Naive thymus-derived CD4-positive, alpha-beta T cell (primary cell): ENCODE measurements around the gene ZIC2. TPM values are rescaled to one million over a fixed set of nuclear protein-coding genes. Genes with fewer than 3 reads are reported as not detected.

Source experiments
- ATAC-seq: fragments of 150-1000 bp; cut with Tn5 transposase; 2 replicates; pipeline ENCODE4 v1.10.0; 2021; ENCODE audit warnings: mild to moderate bottlenecking, moderate library complexity
- CTCF ChIA-PET: fragments of 350-600 bp; sonication (Branson Sonifier 250); formaldehyde crosslinking; loops from one replicate; lab custom pipeline; 2021; ENCODE audit warnings: antibody characterized with exemption; lab: Charles Lee
- POLR2A ChIA-PET: fragments of 350-600 bp; sonication (Branson Sonifier 250); formaldehyde crosslinking; loops from one replicate; lab custom pipeline; 2021; ENCODE audit warnings: antibody characterized with exemption, inconsistent platforms; lab: Charles Lee
- DNase-seq, 9 donors: peaks; one replicate each; pipeline versions ENCODE4 v3.0.0 to v3.0.0-alpha.2; 2020 to 2022; ENCODE audit warnings: mixed read lengths in 1 of 9
- H3K27ac ChIP-seq: one replicate; pipeline ENCODE4 v1.7.0; 2013; ENCODE audit warnings: mild to moderate bottlenecking, low read depth, low read length, moderate library complexity
- H3K27me3 ChIP-seq, 2 donors: one replicate each; pipeline ENCODE4 v1.7.0; 2013; ENCODE audit warnings: low read length in 2 of 2, mild to moderate bottlenecking in 2 of 2, moderate library complexity in 2 of 2; ENCODE audit not compliant: control insufficient read depth in 2 of 2, insufficient read depth in 2 of 2
- H3K36me3 ChIP-seq, 3 experiments: 1 replicate in 2 of 3; 2 replicates in 1 of 3; pipeline ENCODE4 v1.7.0; 2013; ENCODE audit warnings: low read length in 3 of 3, mild to moderate bottlenecking in 3 of 3, moderate library complexity in 1 of 3; ENCODE audit not compliant: insufficient read depth in 3 of 3, control insufficient read depth in 2 of 3
- H3K4me1 ChIP-seq, 2 donors: one replicate each; pipeline ENCODE4 v1.7.0; 2013; ENCODE audit warnings: low read length in 2 of 2, mild to moderate bottlenecking in 2 of 2, moderate library complexity in 1 of 2; ENCODE audit not compliant: control insufficient read depth in 2 of 2, insufficient read depth in 2 of 2
- H3K4me3 ChIP-seq: 2 replicates; pipeline ENCODE4 v1.7.0; 2013; ENCODE audit warnings: mild to moderate bottlenecking, low read length
- H3K9me3 ChIP-seq, 3 experiments: 1 replicate in 2 of 3; 2 replicates in 1 of 3; pipeline ENCODE4 v1.7.0; 2013; ENCODE audit warnings: low read length in 3 of 3; ENCODE audit not compliant: control insufficient read depth in 2 of 3
- H3K27ac Mint-ChIP-seq, 9 donors: one replicate each; pipeline ENCODE4 v1.8.0; 2020 to 2022; ENCODE audit warnings: mixed read lengths in 9 of 9, mild to moderate bottlenecking in 8 of 9, moderate library complexity in 5 of 9, inconsistent platforms in 2 of 9
- H3K27me3 Mint-ChIP-seq, 5 donors: one replicate each; pipeline ENCODE4 v1.8.0; 2021 to 2022; ENCODE audit warnings: mixed read lengths in 5 of 5, mild to moderate bottlenecking in 1 of 5
- H3K36me3 Mint-ChIP-seq, 5 donors: one replicate each; pipeline ENCODE4 v1.8.0; 2020 to 2022; ENCODE audit warnings: mixed read lengths in 5 of 5, mild to moderate bottlenecking in 3 of 5, inconsistent platforms in 1 of 5
- H3K4me1 Mint-ChIP-seq, 7 donors: one replicate each; pipeline ENCODE4 v1.8.0; 2020 to 2022; ENCODE audit warnings: mixed read lengths in 7 of 7, mild to moderate bottlenecking in 3 of 7, inconsistent platforms in 1 of 7
- H3K4me3 Mint-ChIP-seq, 10 donors: one replicate each; pipeline ENCODE4 v1.8.0; 2020 to 2022; ENCODE audit warnings: mild to moderate bottlenecking in 10 of 10, mixed read lengths in 10 of 10, moderate library complexity in 6 of 10, inconsistent platforms in 2 of 10
- H3K9me3 Mint-ChIP-seq, 11 donors: one replicate each; pipeline ENCODE4 v1.8.0; 2020 to 2022; ENCODE audit warnings: mixed read lengths in 11 of 11, mild to moderate bottlenecking in 4 of 11, inconsistent platforms in 1 of 11, moderate library complexity in 1 of 11
- intact Hi-C, 2 donors: fragments of 100-400 bp; cut with micrococcal nuclease; formaldehyde crosslinking; loops; one replicate each; pipeline ENCODE4 v1.15.1; 2023
- polyA plus RNA-seq, 2 donors: library from polyadenylated mRNA; unstranded; fragments of 300-500 nt; fragmentation: Illumina TruSeq; gene quantifications; one replicate each; pipeline ENCODE4 v1.2.3, GENCODE V29; 2021
- total RNA-seq, 6 experiments: library from RNA in 5 of 6; stranded (reverse) in 5 of 6; gene quantifications; 1 replicate in 5 of 6; 2 replicates in 1 of 6; pipeline ENCODE4 v1.2.3 and lab custom pipeline; 2021 to 2026

Gene ZIC2
- total and polyA plus RNA-seq, 7 experiments from 2014 or later, result 0.51 TPM; not detected in 6

- no peak overlapping the region for H3K4me3 ChIP-seq
- peaks cover 0 to 58% (median 27%) of the 10 kb centered on the region in 11 donors for H3K9me3 Mint-ChIP-seq
- peak overlapping the region in 1 of 9 donors; percentile 60 for H3K27ac Mint-ChIP-seq
- intact Hi-C loops, result loop anchor here (1.0 to 5.0 kb wide), 3 partner anchors 11 to 484 kb away; no protein-coding TSS in a partner anchor
- POLR2A ChIA-PET, result interaction anchor here (1.1 to 1.8 kb wide), 4 partner anchors 11 to 15 kb away, joined by 3 to 8 read pairs (median 4); no protein-coding TSS in a partner anchor
- peak in 2 of 9 donors; percentile 22 to 32 for DNase-seq
- H3K4me3 Mint-ChIP-seq, result peak overlapping the region in 8 of 10 donors; percentile 23 to 68 (median 59)
- no peak overlapping the region for H3K27ac ChIP-seq
- H3K36me3 Mint-ChIP-seq, result peaks cover 0 to 25% (median 2%) of the 10 kb centered on the region in 5 donors
- peaks cover 49 to 69% (median 54%) of the 10 kb centered on the region in 5 donors for H3K27me3 Mint-ChIP-seq
- peaks cover 8 to 18% of the 10 kb centered on the region in 2 donors for H3K4me1 ChIP-seq
- H3K9me3 ChIP-seq, result peaks cover 0 to 41% (median 6%) of the 10 kb centered on the region in 3 experiments
- no peaks in the 10 kb centered on the region for H3K36me3 ChIP-seq
- peak; percentile 32 for ATAC-seq
- peaks cover 24 to 63% of the 10 kb centered on the region in 2 donors for H3K27me3 ChIP-seq
- CTCF ChIA-PET, result interaction anchor here (0.5 kb wide), 1 partner anchor 53 kb away, joined by 3 read pairs; no protein-coding TSS in a partner anchor
- H3K4me1 Mint-ChIP-seq, result peaks cover 0 to 39% (median 26%) of the 10 kb centered on the region in 7 donors
Measured at GRCh38 chr13:99980824-99981734, 505 bp upstream of the ZIC2 start.

GRCh38 chr13:99982036-99982730 is 599 bp downstream of the ZIC2 start:
- H3K4me1 ChIP-seq, result peaks cover 8 to 18% of the 10 kb centered on the region in 2 donors
- peak overlapping the region in 9 of 10 donors; percentile 29 to 79 (median 60) for H3K4me3 Mint-ChIP-seq
- H3K27ac Mint-ChIP-seq, result peak overlapping the region in 7 of 9 donors; percentile 61 to 96 (median 69)
- H3K4me1 Mint-ChIP-seq, result peaks cover 0 to 41% (median 28%) of the 10 kb centered on the region in 7 donors
- H3K27ac ChIP-seq, result no peak overlapping the region
- peaks cover 0 to 28% (median 3%) of the 10 kb centered on the region in 5 donors for H3K36me3 Mint-ChIP-seq
- peaks cover 29 to 65% of the 10 kb centered on the region in 2 donors for H3K27me3 ChIP-seq
- ATAC-seq (peak; percentile 48), DNase-seq (peak in 2 of 9 donors; percentile 29 to 50)
- H3K27me3 Mint-ChIP-seq, result peaks cover 49 to 69% (median 54%) of the 10 kb centered on the region in 5 donors
- peaks cover 0 to 58% (median 21%) of the 10 kb centered on the region in 11 donors for H3K9me3 Mint-ChIP-seq
- peak overlapping the region; percentile 15 for H3K4me3 ChIP-seq
- intact Hi-C loops, result loop anchor here (1.0 to 5.0 kb wide), 3 partner anchors 8 to 485 kb away; no protein-coding TSS in a partner anchor
- no peaks in the 10 kb centered on the region for H3K36me3 ChIP-seq
- H3K9me3 ChIP-seq, result peaks cover 0 to 32% (median 6%) of the 10 kb centered on the region in 3 experiments
- POLR2A ChIA-PET, result interaction anchor here (1.0 to 4.1 kb wide), 6 partner anchors 10 to 324 kb away, joined by 3 to 19 read pairs (median 4); no protein-coding TSS in a partner anchor
- CTCF ChIA-PET, result interaction anchor here (1.1 kb wide), 1 partner anchor 14 kb away, joined by 3 read pairs; no protein-coding TSS in a partner anchor

- Mint-ChIP-seq H3K36me3 (peaks cover 0 to 27% (median 3%) of the 10 kb centered on the region in 5 donors), H3K4me1 (peaks cover 0 to 39% (median 27%) of the 10 kb centered on the region in 7 donors), H3K9me3 (peaks cover 0 to 58% (median 20%) of the 10 kb centered on the region in 11 donors), H3K27ac (peak overlapping the region; percentile 61 to 96 (median 86)), H3K4me3 (peak overlapping the region; percentile 12 to 79 (median 63)), H3K27me3 (peaks cover 49 to 69% (median 54%) of the 10 kb centered on the region in 5 donors)
- intact Hi-C loops, result loop anchor here (1.0 to 5.0 kb wide), 5 partner anchors 9 to 486 kb away; no protein-coding TSS in a partner anchor
- ChIA-PET CTCF (interaction anchor here (0.6 to 1.1 kb wide), 2 partner anchors 13 to 386 kb away, joined by 3 to 4 read pairs; no protein-coding TSS in a partner anchor), POLR2A (interaction anchor here (1.0 to 4.1 kb wide), 4 partner anchors 9 to 325 kb away, joined by 3 to 19 read pairs (median 4); no protein-coding TSS in a partner anchor)
- no peak for ATAC-seq
- DNase-seq, result peak in 1 of 9 donors; percentile 37
- H3K27ac ChIP-seq, result no peak overlapping the region
- peaks cover 8 to 18% of the 10 kb centered on the region in 2 donors for H3K4me1 ChIP-seq
- peaks cover 29 to 65% of the 10 kb centered on the region in 2 donors for H3K27me3 ChIP-seq
- no peaks in the 10 kb centered on the region for H3K36me3 ChIP-seq
- H3K4me3 ChIP-seq, result no peak overlapping the region
- peaks cover 0 to 26% (median 6%) of the 10 kb centered on the region in 3 experiments for H3K9me3 ChIP-seq
Measured at GRCh38 chr13:99982731-99983498, 1.3 kb downstream of the ZIC2 start.

GRCh38 chr13:99983499-99984401 is 2.2 kb downstream of the ZIC2 start:
- DNase-seq (peak in 1 of 9 donors; percentile 22), ATAC-seq (no peak)
- Mint-ChIP-seq H3K4me3 (peak overlapping the region in 9 of 10 donors; percentile 32 to 79 (median 66)), H3K4me1 (peaks cover 0 to 31% (median 20%) of the 10 kb centered on the region in 7 donors), H3K36me3 (peaks cover 0 to 25% (median 3%) of the 10 kb centered on the region in 5 donors), H3K27me3 (peaks cover 42 to 68% (median 52%) of the 10 kb centered on the region in 5 donors), H3K27ac (peak overlapping the region; percentile 61 to 96 (median 86)), H3K9me3 (peaks cover 0 to 55% (median 20%) of the 10 kb centered on the region in 11 donors)
- Histone ChIP-seq H3K36me3 (no peaks in the 10 kb centered on the region), H3K27ac (no peak overlapping the region), H3K4me3 (no peak overlapping the region), H3K4me1 (peaks cover 8 to 12% of the 10 kb centered on the region in 2 donors), H3K27me3 (peaks cover 29 to 65% of the 10 kb centered on the region in 2 donors), H3K9me3 (peaks cover 0 to 24% (median 6%) of the 10 kb centered on the region in 3 experiments)
- CTCF ChIA-PET, result interaction anchor here (0.9 to 1.1 kb wide), 2 partner anchors 13 to 327 kb away, joined by 3 read pairs; no protein-coding TSS in a partner anchor
- POLR2A ChIA-PET, result interaction anchor here (1.2 to 4.1 kb wide), 3 partner anchors 10 to 13 kb away, joined by 3 to 19 read pairs (median 4); no protein-coding TSS in a partner anchor
- intact Hi-C loops, result loop anchor here (1.0 to 5.0 kb wide), 4 partner anchors 10 to 486 kb away; no protein-coding TSS in a partner anchor
